ENCODE measurements around the gene ARMCX2.
"Not testable (repeated sequence)": the region's sequence is repeated elsewhere in the genome, so short reads cannot be mapped to it uniquely, and the experiment has no call there.

Gene ARMCX2

DNA sequence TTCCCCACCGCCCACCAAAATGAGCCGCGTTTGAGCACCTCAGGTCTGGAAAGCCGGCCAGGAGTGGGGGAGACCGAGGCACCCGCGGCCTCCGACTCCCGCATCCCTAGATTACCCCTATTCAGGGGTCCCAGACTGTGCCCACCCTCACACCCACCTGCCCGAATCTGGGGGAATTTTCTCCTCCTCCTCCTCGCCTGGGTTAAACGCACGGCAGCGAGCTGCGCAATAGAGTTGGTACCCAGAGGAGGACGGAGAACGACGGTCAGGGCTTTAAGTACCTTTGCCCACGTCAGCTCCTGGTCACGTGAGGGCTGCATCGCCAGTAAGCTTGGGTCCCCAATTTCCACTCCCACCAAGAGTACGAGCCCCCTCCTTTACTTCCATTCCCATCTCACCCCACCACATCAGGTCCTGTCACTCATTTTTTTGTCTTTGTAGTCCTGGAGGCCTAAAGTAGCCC is at the start of gene ARMCX2:
TSS of gene ARMCX2 (minus strand) at position 250 of the 463 bp plus-strand sequence. CDS start 2,262 bp downstream, outside the sequence.
- peak; percentile 78 for DNase-seq

DNA sequence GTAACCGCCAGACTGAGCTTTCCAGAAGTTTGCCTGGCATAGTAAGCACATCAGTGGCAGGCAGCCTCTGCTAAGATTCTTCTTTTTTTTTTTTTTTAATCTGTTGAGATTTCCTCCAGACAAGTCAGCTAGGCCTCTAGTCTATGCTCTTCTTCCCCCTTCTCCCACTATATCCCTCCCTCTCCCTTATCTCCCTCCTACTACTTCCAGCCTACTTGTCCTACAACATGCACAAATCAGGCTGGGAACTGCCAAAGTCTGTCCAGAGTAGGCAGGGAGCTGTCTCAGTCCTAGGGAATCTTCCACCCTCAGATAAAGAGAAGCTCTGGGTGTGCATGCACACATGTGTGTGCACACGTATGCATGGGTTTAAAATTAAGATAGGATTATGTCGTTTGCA is 49.7 kb upstream of the ARMCX2 start:
- DNase-seq, result no peak

DNA sequence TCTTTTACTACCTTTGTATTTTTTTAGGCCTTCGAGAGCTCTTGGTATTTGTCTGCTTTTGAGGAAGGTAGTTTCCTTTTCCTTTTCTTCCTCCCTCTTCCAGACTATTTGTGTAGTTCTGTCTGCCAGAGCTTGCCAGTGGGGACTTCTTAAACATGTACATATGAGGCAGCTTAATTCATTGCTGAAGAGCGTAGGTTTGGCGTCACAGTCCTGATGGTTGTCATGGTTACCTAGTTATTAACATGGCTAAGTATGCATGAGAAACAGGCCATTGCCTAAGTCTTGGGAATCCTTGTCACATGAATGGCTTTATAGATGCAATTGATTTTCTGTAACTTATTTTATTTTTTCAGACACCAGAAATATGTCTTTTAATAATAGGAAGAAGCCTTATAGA is 48.5 kb upstream of the ARMCX2 start:
- DNase-seq, result peak; percentile 6

DNA sequence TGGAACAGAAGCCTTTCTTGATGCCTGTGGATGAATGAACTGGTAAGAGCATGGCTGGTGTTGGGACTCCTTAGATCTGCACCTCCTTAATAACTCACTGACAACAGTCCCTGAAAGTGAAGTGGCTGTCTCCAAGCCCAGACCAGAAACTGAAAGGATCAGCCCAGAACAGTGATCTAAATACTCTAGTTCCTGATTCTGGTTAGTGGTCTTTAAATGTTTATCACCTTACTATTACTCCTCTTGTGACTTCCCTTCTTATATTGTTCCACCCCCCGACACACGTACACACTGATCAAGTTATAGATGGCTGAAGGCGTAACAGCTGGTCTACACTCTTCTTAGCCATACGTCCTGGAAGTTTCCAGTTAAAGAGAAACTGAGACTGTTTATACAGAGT is 33.8 kb upstream of the ARMCX2 start:
- DNase-seq, result no peak

DNA sequence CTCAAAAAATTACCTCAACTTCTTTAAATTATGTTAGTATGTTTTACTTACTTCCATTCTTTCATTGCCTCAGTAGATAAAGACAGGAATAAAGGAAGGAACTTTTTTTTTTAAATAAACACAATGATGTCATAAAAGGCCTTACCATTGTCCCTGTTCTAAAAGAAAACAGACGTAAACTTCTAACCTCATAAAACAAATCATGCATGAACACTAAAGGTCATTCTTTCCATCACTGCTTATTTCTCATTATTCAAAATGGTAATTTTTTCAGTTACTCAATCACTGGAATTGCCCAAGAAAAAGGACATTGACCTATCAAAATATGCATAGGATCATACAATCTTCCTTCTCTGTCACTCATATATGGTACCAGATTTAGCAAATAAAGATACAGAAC is 32.2 kb upstream of the ARMCX2 start:
- DNase-seq, result no peak

DNA sequence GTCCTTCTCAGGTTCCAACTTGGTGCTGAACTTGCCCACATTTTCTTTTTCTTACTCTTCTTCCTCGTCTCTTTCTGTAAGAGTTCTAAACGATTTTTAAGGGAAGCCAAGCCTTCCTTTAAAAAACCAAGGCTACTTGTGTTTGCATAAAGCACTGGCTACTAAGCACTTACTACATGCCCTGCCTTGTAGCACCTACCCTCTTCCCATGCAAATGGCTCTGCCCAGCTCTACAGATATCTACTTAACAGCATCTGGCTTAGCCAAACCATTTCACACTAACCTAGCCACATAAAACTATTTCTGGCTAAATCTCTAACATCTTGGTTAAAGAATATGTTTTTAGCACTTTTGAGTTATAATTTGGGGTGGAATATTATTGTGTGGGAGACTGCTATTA is 26.9 kb upstream of the ARMCX2 start:
- no peak for DNase-seq

DNA sequence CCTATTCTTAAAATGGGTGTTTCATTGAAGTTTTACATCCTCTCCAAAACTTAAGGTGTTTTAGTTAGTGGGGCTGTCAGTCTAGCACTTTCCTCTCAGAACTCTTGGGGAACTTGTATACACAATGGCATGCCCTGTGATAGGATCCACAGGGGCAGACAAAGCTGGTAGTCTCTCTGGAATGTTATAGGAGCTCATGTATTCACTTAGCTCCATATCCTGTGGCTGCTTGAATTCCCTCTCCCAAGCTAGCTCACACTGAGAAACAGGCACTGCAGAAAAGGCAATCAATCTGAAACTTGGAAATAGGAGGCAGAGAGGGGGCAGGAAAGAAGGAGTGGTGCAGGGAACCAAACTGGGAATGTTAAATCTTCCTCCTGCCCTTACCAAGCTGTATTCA is 26.3 kb upstream of the ARMCX2 start:
- DNase-seq, result peak; percentile 28

DNA sequence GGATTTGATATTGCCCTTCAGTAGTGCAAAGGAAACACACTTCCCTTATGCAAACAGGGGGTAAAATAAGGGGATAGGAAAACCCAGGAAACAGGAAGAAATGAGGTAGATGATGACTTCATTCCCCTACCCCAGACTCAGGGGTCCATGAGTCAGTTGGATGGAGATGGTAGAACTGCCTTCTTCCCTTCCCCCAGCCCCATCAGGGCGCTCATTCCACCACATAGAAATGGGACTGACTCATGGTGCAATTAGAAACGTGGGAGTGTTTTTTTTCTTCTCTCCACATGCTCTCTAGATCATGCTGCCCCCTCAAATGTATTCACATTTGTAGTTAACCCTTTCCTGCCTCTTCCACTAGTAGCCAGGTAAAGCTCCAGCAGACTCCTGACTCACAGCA is 23.1 kb upstream of the ARMCX2 start:
- peak; percentile 81 for DNase-seq

DNA sequence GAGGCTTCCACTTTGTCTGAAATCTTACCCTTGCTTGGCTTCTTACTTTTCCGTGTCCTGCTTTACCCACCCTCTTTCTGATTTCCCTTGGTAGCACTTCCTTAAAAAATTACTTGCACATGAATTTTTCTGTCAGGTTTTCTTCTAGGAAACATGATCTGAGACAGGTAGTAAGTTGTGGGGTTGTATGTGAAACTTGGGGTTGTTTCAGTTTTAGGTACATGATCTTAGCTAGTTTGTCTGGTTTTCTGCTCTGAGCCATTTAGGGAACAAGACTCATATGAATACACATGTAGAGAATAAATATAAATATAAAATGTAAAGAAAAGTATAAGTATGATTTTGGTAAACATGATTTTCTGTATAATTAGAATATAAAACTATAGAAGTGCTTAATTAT is 17.4 kb upstream of the ARMCX2 start:
- no peak for DNase-seq

DNA sequence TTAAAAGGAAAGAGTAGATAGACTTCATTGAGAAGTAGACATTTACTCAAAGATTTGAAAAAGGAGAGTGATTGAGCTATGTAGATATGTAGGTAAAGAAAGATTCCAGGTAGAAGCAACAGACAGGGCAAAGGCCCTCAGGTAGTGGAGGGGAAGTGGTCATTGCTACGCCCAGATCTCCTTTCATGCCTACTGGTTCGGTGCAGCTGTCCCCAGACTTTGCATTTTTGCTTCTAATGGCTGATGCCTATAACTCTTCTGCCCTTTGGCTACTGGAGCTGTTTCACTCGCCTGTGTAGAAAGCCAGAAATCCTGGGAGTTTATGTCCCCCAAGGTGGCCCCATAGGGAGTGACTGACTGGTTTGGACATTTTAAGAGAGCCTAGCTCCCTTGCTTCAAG is 16.9 kb upstream of the ARMCX2 start:
- no peak for DNase-seq

DNA sequence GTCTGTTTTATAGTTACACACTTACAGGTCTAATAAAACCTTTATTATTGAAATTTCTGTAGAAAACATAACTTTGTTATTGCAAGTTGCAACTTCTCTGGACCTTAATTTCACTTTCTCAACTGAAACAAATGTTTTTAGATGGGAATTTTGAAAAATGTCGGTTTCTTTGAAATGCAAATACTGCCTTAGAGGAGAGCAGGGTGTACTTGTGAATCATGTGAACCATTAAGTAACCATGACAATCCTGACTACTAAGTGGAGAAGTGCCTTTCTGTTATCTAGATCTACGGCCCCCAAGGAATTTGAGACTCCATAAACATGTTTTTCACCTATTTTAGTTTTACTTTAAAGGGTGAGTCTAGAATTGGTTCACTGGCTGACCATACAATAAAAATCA is 8.5 kb upstream of the ARMCX2 start:
- no peak for DNase-seq

DNA sequence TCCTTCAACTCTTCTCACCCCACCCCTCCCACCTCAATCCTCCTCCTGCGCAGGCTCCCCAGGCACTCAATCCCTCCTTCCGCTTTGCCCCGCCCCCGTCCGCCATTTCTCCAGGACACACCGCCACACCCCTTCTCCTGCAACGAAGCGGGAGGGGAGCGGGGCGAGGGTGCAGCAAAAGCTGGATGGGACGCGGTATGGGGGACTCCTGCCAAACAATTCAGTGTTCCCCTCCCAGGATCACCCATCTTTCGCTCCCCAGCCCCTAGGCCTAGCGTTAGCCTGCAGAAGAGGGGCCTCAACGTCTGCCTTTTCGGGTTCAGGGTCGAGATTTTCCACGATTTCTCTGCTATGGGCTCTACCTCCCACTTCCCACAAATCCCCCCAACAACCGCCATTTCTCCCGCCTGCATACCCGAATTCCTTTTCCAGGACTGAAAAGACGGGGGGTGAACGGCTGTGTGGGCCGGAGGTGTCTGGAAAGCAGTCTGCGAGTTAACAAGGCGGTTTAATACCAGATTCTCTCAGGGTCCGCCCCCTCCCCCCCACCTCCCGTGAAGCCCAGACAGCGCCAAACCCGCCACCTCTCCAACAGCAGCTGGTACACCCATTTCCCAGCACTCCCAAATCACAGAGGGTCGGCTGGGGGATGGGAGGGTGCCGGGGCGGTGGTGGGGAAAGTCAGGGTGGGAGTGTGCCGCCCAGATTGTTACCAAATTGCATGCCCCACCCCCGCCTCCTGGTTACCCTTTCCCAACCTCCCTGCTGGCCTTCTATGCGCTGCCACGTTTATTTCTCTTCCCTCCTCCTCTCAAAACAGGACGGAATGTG is 774 bp downstream of the ARMCX2 start:
- DNase-seq, result peak; percentile 60

DNA sequence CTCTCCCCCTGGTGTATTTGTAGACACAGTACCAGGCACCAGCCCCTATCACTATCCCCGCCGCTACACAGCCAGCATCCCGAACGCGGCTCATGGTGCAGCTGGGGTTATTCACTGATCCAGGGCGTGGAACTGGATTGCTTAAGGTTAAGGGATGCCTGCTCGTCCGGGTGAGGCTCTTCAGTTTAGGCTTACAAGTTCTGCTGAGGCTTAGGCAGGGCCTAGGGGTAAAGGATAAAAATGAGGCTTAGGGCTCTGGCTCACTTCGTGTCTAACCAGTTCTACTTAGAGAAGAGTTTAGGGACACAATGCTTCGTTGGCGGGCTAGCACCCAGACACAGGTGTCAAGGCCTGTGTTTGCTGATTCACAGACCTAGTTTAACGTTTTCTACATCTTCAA is 2.2 kb downstream of the ARMCX2 start:
- DNase-seq, result no peak

DNA sequence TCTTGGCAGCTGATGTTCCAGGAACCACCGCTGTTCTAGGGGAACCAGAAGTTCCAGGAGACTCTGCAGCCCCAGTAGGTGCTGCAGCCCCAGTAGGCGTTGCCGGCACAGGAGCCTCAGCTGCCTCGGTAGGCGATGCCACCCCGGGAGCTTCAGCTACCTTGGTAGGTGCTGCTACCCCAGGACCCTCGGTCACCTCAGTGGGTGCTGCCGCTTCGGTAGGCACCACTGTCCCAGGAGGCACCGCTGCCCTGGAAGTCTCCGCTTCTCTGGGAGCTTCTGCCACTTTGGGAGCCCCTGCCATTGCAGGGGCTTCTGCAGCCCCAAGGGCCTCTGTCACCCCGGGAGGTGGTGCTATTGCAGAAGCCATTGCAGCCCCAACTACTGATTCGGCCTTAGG is 2.8 kb downstream of the ARMCX2 start:
- no peak for DNase-seq

DNA sequence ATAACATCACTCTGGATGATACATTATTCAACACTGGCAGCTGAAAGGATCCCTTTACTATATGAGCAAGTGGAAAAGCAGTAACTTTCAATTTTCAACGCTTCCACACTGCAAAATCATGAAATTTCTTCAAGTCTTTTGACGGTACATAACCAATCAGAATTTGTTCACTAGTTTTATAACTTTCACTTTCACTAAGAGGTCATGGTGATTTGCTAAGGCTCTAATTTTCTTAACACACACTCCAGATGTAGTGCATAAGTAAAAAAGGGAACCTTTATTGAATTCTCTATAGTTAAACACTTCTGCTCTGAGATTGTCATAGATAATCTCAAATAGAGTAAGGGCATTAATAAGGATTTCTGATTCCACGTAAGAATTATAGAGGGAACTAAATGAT is 4.1 kb downstream of the ARMCX2 start:
- no peak for DNase-seq

DNA sequence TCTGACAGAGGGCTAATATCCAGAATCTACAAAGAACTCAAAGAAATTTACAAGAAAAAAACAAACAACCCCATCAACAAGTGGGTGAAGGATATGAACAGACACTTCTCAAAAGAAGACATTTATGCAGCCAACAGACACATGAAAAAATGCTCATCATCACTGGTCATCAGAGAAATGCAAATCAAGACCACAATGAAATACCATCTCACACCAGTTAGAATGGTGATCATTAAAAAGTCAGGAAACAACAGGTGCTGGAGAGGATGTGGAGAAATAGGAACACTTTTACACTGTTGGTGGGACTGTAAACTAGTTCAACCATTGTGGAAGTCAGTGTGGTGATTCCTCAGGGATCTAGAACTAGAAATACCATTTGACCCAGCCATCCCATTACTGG is 11.9 kb downstream of the ARMCX2 start:
- not testable (repeated sequence) for DNase-seq

DNA sequence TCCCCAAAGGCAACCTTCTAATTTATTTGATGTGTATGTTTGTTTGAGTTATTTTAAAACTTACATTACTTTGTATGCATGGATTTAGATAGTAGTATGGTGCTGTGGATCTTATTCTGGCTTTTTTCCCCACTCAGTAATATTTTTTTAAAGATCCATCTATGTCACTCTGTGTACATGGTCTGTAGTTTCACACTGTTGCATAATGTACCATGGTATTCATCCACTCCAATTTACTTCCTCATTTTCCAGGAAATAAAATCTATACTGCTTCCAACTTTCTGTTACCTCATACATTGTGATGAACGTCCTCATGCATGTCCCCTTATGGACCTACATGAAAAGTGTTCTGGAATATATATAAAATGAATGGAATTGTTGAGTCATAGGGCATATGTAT is 17.6 kb downstream of the ARMCX2 start:
- DNase-seq, result peak; percentile 11

DNA sequence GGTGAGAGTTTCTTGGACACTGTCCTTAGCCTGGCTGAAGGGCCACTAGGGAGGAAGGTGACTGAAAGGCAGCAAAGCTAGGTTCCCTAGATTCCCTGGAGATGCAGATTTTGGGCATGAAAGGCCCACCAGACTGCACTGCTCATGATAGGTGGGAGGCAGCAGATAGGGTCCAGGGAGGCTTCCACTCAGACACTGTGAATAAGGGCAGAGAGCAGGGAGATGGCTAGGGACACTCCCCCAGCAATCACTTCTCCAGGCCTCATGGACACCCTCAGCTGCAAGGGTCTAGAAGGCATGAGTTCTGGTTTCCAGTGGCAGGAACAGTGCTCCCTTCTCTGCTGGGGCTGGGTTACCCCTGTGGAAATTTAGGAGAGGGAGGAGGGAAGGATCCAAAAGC is 20.1 kb downstream of the ARMCX2 start:
- no peak for DNase-seq

DNA sequence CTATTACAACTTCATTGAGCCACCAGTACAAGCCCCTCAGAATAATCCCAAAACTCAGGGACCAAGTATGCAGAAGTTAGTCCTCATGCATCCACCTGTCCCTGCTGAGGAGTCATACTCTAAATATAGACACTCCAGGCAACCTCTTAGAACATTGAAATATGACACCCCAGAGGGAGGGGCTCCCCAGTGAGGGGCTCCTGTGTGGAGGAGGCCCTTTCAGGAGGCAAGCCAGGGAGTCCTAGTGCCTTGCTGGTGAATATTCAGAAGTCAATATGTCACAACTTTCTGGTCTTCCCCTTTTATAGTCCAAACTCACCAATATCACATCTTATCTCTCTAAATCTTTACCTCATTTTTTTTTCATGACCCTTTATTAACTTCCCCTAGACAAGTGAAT is 40.3 kb downstream of the ARMCX2 start:
- DNase-seq, result no peak

DNA sequence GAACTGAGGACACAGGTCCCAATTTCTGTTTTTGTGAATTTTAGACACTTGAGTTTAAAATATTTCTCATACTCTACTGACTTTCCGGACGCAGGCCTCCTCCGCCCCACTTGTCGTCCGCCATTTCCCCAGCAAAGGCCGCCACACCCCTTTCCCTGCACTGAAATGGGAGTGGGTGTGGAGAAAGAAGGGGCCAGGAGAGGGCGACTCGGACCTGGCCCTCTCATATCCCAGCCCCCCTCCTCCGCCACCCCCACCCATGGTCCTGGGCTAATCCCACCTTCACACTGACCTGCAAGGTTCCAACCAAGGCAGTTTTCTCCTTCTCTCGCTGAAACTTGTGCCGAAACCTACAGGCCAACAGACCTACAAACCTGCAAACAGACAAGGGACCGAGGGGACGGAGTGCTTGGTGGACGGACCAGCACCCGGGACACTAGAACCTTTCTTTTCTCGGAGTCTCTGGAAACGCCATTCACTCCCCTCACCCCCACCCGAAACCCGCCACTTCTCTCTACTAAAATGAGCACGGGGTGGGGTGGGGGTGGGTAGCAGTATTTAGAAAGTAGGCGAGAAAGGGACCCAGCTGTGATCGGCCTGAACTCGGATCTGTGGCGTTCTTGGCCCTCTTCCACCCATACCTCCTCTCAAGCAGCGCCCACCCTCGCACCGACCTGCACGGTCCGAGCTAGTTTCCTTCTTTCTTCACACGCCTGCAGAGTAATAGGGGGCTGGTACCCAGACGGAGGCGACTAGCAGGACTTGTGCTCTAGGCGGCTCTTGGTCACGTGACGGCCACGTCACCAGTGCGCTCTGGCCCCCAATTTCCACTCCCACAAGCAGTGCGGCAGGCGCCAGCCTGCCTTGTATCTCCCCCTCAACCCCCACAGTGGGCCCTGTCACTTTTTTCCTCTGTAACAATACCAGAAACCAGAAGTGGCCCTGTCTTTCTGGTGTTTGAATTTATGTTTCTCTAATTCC is 42.1 kb downstream of the ARMCX2 start, which contains the start of gene ARMCX6:
TSS of gene ARMCX6 (minus strand) at position 790 of the 981 bp plus-strand sequence. CDS start 1,380 bp downstream, outside the sequence.
- peak; percentile 77 for DNase-seq

DNA sequence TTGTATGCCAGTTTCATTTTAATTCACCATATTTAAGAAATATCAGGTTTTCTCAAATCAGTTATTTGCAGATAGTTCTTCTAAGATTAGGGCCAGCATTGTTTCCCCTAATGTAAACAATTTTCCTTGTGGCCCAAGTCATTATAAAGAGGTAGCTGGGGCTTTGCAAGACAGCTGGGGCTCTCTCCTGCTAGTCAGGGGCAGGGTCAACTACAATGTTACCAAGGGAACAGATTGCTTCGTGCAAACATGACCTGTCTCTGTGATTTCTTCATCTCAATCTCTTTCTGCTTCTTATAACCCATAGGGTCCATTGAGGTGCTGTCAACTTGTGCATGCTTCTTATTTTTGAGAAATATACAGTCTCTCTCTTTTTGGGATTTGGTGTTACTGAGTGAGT is 53.9 kb downstream of the ARMCX2 start:
- DNase-seq, result no peak
